GM04504 (cell line): Measurements from ENCODE around the gene FAM98A.

Experiments
- DNase-seq: peaks from one replicate; pipeline ENCODE4 v3.0.0-alpha.2; 2012; ENCODE audit warnings: low read depth

Gene FAM98A

DNA sequence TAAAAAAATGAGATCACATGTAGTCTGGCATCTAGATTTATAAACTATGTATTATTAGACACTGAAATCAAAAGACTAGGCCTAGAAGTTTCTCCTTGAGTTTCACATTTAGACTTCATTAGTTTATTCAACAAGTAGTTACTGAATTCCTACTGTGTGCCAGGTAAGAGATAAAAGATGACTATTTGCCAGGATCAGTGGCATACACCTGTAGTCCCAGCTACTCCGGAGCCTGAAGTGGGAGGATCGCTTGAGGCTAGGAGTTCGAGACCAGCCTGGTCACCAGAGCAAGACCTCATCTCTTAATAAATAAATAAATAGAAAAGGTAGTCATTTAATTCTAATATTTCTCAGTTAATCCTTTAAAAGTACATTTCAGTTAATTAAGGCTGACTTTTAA is 2.1 kb downstream of the FAM98A start:
- DNase-seq, result no peak

DNA sequence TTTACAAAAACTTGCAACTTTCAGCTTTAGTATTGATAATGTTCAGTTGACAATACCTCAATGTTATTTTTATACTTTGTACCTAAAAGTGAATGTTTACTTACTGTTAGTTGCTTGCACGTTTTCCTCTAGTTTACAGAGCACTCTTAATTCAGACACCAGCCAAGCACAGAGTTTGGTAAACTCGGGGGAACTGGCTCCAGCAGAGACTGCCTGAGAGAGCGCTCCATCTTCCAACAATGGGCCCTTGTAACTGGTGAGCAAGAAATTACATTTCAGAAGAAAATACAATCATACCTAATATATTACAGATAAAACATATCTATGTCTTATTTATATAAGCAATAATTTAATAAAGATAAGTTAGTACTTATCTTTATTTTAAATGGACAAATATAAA is 3.7 kb downstream of the FAM98A start:
- DNase-seq, result no peak

DNA sequence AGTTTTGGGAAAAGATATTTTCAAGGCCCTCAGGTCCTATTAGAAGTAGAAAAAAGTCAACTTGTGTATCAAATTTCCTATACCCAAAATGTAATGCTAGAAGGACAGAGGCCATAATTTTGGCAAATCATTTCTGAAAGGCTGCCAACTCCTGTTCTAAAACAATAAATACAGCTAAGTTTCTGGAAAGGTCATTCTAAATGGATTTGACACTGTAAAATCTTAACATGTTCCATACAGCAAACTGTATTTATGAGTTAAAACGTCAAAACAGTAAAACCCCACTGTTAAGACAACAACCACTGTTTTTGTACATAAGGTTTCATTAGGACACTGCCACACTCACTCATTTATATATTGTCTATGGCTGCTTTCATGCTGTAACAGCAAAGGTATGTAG is 9.7 kb downstream of the FAM98A start:
- DNase-seq, result no peak

DNA sequence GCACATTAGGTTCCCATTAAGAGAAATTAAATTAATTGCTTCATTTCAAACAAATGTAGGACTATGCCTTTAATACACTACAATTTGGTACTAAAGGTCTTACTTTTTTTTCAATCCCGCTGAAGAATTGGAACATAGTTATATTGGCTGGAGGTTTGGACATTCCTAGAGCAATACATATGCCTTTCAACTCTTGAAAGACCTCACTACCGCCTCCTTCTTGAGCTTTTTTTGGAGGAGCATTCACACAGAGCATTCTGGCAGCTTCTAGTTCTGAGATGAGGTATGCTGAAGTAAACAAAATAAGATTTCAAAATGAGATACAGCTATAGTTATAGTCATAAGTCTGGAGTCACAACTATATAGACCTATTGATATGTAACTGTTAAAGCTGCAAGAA is 10.9 kb downstream of the FAM98A start:
- DNase-seq, result no peak

DNA sequence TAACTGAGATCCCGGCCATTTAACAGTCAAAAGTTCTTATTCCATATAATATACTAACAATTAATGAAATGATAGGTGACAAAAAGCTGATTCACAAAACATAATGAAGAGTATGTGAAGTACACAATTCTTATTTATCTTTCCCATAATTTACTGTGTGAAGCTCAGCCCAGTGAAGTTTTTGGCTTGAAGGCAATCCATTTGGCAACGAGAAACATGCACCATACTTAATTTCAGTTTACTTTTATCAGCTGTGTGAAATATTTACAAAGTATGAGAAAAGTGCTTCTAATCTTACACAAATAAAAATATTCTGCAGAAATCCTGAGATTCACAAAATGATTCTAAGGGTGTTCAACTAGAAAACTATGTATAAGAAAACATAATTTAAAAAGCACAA is 12.3 kb downstream of the FAM98A start:
- no peak for DNase-seq

DNA sequence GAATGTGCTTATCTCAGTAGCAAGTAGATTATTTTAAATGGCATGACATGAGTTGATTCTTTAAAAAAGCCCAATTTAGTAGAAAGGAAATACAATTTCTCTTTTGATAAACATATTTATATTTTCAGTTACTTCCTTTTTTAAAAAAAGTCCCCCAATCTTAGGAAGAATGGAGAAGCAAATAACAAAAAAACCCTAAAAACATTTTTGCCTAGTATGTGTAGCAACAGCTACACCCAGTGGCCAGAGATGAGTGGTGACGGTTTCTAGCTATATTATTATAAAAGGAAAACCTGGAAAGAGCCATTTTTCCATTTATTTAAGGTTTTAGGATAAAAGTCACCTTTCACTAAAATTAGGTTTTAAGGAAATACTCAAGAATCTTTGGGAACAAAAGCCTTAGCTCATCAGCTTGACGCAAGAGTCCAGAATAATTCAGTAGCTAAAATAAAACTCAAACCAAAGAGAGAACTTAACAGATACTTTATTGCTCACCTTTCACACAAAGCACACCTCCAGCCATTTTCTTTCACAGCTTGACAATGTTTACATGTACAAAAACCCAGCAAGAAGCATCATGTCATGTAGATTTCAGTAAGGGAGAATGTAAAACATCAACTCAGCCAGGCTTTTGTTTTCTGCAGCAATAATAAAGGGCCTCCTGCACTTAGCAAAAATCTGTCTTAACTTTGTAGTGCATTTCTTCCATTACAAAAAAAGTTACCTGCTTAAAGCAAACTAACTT is 15.7 kb downstream of the FAM98A start:
- no peak for DNase-seq

DNA sequence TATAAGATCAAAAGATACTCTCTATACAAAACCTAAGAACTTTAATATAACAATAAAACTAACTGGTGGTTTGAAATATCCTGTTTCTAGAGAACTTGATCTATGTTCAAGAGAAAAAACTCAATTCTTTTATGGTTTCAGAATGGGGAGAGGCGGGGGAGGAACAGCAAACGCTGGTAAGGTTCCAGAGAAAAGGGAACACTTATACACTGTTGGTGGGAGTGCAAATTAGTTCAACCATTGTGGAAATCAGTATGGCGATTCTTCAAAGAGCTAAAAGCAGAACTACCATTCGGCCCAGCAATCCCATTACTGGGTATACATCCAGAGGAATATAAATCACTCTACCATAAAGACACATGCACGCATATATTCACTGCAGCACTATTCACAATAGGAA is 17.2 kb downstream of the FAM98A start:
- DNase-seq, result no peak

DNA sequence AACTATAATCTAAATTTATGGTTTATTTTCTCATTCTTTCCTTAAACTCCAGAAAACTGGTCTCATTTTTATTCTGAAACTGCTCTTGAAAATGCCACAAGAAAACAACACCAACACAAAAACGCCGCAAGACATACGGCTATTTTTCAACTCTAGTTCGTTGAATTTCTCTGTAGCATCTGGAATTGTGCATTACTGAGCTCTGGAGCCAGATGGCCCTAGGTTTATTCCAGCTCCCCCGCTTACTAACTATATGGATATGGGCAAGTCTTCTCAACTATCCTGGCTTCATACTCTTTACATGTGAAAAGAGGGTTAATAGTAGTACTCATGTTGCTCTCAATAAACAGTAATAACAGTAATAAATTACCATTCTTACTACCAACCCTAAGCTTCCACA is 19.9 kb downstream of the FAM98A start:
- no peak for DNase-seq

DNA sequence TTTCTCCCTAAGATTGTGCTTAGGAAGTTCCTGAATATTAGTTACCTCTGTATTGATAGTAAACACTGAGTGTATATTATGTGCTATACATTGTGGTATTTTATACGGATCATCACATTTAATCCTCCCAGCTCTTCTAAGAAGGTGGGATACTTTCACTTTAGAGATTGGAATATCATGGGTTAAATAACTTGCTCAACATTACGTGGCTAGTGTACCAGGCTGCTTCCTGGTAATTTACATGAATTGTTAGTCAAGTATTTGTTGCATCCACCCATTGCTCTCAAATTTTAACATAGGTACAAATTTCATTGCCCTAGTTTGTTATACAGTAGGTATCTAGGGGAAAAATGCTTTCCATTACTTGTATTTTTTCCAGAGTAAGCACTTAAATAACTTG is 21.4 kb downstream of the FAM98A start:
- DNase-seq, result no peak

DNA sequence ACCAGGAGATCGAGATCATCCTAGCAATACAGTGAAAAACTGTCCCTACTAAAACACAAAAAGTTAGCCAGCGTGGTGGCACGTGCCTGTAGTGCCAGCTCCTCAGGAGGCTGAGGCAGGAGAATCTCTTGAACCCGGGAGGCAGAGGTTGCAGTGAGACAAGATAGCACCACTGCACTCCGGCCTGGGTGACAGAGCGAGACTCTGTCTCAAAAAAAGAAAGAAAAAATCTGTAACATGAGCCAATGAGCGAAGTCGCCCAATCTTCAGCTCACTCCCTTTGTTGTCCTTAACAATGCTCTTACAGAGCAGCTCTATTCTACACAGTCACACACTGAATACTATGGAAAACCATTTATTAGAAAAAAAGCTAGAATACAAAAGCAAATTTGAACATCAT is 22.0 kb downstream of the FAM98A start:
- DNase-seq, result no peak

DNA sequence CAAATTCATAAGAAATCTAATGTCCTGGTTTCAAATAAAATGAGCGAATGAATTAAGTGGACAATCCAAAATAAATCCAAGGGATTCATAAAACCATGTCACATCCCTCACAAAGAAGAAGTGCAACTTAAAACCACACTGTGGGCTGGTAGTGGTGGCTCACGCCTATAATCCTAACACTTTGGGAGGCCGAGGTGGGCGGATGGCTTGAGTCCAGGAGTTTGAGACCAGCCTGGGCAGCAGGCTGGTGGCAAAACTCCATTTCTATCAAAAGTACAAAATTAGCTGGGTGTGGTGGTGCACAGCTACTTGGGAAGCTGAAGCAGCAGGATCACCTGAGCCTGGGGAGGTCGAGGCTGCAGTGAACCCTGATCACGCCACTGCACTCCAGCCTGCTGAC is 25.4 kb downstream of the FAM98A start:
- DNase-seq, result no peak

DNA sequence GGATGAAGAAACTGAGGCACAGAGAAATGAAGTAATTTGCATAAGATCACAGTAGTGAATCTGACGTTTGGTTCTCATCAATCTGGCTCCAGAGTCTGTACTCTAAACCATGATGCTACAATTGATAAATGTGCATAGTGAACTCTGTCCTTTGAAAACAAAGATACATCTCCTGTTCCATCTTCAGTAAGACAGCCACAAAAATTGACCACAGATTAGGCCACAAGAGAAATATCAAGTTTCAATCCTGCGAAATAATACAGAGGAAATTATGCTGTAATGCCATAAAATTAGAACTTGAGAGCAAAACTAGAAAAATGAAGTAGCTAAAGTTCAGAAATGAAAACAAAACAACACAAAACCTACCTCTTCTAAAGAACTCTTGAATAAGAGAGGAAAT is 28.4 kb downstream of the FAM98A start:
- no peak for DNase-seq

DNA sequence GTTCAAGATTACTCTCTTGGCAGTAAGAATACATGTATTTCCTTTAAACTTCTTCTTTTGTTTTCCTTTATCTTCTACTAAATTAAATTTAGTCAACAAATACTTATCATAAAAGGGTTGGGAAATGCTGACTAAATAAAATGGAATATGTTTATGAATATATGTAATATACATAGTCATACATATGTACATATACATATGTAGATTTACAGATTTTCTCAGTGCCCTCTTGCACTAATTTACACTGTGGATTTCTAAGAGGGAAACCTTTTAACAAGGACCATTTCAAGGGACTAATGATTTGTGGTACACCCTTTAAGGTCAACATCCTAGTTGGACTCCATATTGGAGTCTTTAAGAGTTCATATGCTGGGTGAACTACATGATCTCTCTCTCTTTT is 37.2 kb downstream of the FAM98A start:
- DNase-seq, result no peak

DNA sequence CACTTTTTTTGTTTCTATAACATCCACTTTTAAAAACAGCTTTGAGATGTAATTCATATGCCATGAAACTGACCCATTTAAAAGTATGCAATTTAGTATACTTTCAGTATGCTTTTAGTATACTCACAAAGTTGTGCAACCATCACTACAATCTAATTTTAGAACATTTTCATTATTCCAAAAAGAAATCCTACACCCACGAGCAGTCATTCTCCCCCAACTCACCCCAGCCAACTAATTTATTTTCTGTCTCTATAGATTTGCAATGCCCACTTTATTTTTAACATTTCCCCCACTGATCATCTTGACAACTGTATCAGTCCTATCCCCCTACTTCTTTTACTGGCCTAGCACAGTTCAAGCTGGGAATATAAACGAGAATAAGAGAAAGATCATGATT is 39.1 kb downstream of the FAM98A start:
- DNase-seq, result no peak

DNA sequence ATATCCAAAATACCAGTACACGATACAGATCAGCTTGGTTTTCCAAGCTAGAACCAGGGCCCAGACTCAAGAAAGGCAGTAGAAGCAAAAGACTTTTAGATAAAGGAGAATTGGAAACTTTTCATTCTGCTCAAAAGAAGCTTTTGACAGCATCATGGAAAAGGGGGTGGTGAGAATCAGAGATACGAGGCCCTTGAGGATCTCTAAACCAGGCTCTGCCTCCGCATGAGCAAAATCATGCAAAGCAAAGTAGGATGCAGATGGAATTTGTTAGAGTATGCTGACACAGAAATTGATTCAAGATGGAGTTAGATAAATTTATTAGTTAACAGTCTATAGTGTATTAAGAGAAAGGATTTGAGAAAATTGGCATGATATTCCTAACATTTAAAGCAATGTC is 39.8 kb downstream of the FAM98A start:
- no peak for DNase-seq

DNA sequence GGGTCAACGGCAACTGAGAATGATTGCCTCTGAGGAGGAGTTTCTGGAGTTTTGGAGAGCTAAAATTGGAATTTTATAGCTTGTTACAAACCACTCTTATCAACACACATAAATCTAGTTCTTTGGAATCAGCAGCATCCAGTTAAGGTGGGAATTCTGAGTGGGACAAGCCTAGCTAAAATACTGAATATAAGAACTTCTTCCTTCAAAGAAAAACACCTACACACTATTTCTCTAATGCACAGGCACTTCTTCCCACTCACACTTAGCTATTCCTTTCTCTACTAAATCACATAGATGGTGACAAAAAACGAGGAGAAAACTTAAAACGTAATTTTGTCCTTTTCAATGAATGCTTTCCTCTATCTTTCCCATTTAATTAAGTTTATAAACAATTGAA is 43.4 kb downstream of the FAM98A start:
- DNase-seq, result no peak

DNA sequence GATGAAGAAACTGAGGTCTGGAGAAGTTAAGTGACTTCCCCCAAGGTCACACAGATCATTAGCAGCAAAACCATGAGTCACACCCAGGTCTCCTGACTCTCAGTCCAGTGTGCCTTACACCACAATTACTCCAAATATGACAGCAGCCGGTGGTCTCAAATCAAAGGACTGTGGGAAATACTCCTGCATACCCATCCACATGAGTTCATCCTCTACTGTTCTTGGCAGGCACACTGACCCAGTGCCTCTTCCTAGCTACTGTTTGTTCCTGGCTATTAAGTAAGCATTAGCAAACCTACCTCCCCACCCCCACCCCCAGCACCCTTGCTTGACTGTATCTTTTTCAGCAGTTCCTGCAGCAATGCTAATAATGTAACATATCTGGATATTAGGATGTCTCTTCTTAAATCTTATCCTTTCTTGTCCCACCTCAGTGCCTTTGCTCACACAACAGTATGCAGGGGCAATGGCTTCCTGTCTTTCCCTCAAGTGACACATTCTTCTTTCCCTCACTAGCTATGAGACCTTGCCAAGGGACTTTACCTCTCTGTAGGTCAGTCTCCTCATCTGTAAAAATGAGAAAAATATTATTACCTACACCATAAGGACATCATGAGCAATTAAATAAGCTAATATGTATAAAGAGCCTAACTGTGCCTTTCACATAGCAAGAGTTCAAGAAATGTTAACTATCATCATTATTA is 46.2 kb downstream of the FAM98A start:
- no peak for DNase-seq

DNA sequence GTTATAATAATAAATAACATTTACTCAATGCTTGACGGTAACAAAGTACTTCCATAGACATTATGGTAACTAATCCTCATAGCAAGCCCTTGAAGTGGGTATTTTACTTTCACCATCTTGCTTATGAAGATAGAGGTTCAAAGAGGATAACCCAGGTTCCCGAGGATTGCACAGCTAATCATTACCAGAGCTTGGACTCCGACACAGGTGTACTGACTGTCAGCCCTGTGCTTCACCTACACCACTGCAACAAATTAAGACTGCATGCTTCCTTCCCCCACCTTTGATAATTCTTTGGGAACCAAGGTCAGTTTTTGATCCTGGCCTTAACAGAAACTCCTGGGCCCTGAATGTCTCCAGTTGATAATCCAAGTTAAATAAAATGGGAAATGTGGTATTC is 48.9 kb downstream of the FAM98A start:
- no peak for DNase-seq

DNA sequence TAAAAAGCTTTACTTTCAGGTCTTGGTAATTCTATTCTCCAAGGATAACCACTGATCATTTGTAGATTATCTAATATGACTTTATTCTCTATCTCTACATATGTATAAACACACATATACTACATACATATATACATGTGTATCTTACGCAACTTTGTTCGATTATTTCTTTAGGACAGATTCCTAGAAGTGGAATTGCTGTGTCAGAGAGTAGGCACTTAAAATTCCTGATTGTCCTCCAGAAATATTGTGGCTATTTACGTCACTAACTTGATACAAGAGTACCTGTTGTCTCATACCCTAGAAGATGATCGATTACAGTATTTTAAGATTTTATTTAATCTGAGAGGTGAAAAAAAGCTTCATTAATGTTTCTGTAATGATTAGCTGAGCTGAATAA is 57.9 kb downstream of the FAM98A start:
- no peak for DNase-seq

DNA sequence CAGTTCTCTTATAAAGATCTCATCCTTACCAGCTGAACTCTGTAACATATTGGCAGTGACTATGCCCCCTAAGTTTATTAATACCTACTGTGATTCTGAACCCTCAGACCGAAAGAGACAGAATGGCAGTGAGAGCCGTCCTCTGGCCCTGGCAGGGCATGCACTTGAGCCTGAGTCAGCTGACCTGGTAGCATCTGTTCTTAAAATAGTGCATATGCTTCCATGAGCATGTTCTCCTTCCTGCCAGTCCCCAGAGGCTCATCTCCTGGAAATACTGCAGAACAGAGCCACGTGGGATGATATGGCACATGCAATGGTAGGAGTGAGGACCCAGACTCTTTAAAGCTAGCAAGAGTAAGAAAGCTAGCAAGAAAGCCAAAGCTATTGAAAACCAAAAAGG is 63.7 kb downstream of the FAM98A start:
- DNase-seq, result no peak
